ENCODE results near the gene RAB10.

DNA sequence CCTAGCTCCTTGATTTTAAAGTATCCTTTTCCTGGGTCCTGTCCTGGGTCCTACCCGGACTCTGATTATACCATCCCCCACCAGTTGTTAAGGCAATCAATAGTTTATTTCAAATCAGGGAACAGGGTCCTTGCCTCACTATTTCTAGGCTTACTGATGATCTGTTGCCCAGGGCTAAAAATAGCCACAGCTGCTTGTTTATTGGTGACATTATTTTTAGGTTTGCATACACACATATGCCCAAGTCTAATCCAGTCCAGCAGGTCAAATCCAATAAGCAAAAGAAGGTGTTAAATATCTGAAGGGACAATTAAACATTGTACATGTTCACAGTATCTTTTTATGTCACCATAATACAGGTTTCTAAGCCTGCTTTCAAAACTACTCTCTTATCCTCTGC is 66.0 kb downstream of the RAB10 start:
- TF ChIP-seq, protein P1, sequence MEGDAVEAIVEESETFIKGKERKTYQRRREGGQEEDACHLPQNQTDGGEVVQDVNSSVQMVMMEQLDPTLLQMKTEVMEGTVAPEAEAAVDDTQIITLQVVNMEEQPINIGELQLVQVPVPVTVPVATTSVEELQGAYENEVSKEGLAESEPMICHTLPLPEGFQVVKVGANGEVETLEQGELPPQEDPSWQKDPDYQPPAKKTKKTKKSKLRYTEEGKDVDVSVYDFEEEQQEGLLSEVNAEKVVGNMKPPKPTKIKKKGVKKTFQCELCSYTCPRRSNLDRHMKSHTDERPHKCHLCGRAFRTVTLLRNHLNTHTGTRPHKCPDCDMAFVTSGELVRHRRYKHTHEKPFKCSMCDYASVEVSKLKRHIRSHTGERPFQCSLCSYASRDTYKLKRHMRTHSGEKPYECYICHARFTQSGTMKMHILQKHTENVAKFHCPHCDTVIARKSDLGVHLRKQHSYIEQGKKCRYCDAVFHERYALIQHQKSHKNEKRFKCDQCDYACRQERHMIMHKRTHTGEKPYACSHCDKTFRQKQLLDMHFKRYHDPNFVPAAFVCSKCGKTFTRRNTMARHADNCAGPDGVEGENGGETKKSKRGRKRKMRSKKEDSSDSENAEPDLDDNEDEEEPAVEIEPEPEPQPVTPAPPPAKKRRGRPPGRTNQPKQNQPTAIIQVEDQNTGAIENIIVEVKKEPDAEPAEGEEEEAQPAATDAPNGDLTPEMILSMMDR (IDR thresholded peaks at IDR 0.05; ENCODE audit: poor library complexity, severe bottlenecking), result no peak
- TF ChIP-seq, protein P2, sequence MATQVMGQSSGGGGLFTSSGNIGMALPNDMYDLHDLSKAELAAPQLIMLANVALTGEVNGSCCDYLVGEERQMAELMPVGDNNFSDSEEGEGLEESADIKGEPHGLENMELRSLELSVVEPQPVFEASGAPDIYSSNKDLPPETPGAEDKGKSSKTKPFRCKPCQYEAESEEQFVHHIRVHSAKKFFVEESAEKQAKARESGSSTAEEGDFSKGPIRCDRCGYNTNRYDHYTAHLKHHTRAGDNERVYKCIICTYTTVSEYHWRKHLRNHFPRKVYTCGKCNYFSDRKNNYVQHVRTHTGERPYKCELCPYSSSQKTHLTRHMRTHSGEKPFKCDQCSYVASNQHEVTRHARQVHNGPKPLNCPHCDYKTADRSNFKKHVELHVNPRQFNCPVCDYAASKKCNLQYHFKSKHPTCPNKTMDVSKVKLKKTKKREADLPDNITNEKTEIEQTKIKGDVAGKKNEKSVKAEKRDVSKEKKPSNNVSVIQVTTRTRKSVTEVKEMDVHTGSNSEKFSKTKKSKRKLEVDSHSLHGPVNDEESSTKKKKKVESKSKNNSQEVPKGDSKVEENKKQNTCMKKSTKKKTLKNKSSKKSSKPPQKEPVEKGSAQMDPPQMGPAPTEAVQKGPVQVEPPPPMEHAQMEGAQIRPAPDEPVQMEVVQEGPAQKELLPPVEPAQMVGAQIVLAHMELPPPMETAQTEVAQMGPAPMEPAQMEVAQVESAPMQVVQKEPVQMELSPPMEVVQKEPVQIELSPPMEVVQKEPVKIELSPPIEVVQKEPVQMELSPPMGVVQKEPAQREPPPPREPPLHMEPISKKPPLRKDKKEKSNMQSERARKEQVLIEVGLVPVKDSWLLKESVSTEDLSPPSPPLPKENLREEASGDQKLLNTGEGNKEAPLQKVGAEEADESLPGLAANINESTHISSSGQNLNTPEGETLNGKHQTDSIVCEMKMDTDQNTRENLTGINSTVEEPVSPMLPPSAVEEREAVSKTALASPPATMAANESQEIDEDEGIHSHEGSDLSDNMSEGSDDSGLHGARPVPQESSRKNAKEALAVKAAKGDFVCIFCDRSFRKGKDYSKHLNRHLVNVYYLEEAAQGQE (IDR thresholded peaks at IDR 0.05; ENCODE audit: borderline replicate concordance), result no peak
- TF ChIP-seq RAD21 (conservative IDR thresholded peaks at IDR 0.05) (no peak), SMC3 (conservative IDR thresholded peaks at IDR 0.05; ENCODE audit: poor library complexity) (no peak), EZH2 (IDR thresholded peaks at IDR 0.05; ENCODE audit: borderline replicate concordance, insufficient read depth, low read length, poor library complexity, severe bottlenecking) (no peak), MXI1 (conservative IDR thresholded peaks at IDR 0.05; ENCODE audit: poor library complexity, severe bottlenecking) (no peak)
